HepG2 (cell line): Measurements from ENCODE around the gene PRKCB. TPM values are rescaled to one million over a fixed set of nuclear protein-coding genes. Genes with fewer than 3 reads are reported as not detected.

Experiments
- ATAC-seq: fragments of 200-7000 bp; cut with Tn5 transposase; 3 replicates; pipeline ENCODE4 v1.9.1; 2020; ENCODE audit warnings: mild to moderate bottlenecking, moderate library complexity
- BruUV-seq: library from RNA; stranded (reverse); fragments of 400-500 nt; replicated peaks from 2 replicates; lab custom pipeline; 2021; lab: Mats Ljungman, UMichigan
- CTCF ChIA-PET: fragments of 300-600 bp; formaldehyde crosslinking; extraction: SDS; loops from one replicate; lab custom pipeline; 2021; ENCODE audit warnings: low total read pairs, inconsistent platforms, low intra/inter-chr PET ratio; lab: Yijun Ruan, JAX
- POLR2A ChIA-PET: fragments of 350-600 bp; sonication (Branson Sonifier 250); formaldehyde crosslinking; loops from one replicate; lab custom pipeline; 2020; ENCODE audit warnings: antibody characterized with exemption, inconsistent platforms; lab: Yijun Ruan, JAX
- DNase-seq: peaks from one replicate; pipeline ENCODE4 v3.0.0-alpha.2; 2015; ENCODE audit warnings: low spot score
- FAIRE-seq: peaks from 3 replicates; lab custom pipeline; 2011; peaks lifted over from hg19 to GRCh38; lab: Jason Lieb, UNC
- H2AFZ ChIP-seq: one replicate; pipeline ENCODE4 v1.6.1; 2011; ENCODE audit warnings: low read length, inconsistent platforms
- H3K27ac ChIP-seq: fragments of 300-600 bp; 3 replicates; pipeline ENCODE4 v1.8.0; 2011; ENCODE audit warnings: mixed run types, mild to moderate bottlenecking, mixed read lengths, low read length, inconsistent platforms; ENCODE audit not compliant: insufficient read depth; ENCODE audit errors: extremely low read length
- H3K27me3 ChIP-seq, 2 experiments: fragments of 200-600 bp in 1 of 2; 2 replicates in 1 of 2; 3 replicates in 1 of 2; pipeline versions ENCODE4 v1.6.0 to v1.8.0; 2011; ENCODE audit warnings: low read length in 2 of 2, mild to moderate bottlenecking in 2 of 2, moderate library complexity in 2 of 2, inconsistent platforms in 1 of 2; ENCODE audit not compliant: insufficient read depth in 2 of 2, control insufficient read depth in 1 of 2
- H3K36me3 ChIP-seq, 2 experiments: fragments of 200-600 bp in 1 of 2; replicated peaks in 1 of 2; 2 replicates in 1 of 2; 3 replicates in 1 of 2; pipeline versions ENCODE4 v1.5.1 to v1.8.0; 2011; ENCODE audit warnings: low read length in 2 of 2, inconsistent platforms in 1 of 2; ENCODE audit not compliant: insufficient read depth in 2 of 2, control insufficient read depth in 1 of 2
- H3K4me1 ChIP-seq: 2 replicates; pipeline ENCODE4 v1.5.1; 2012; ENCODE audit warnings: low read length, inconsistent platforms; ENCODE audit not compliant: insufficient read depth
- H3K4me2 ChIP-seq: 2 replicates; pipeline ENCODE4 v1.6.0; 2011; ENCODE audit warnings: low read depth, low read length, inconsistent platforms
- H3K4me3 ChIP-seq, 3 experiments: fragments of 200-600 bp in 1 of 3; sonication (generic), shearing (Covaris generic) in 1 of 3; replicated peaks in 1 of 3; 2 replicates each; pipeline ENCODE4 v1.5.1; 2011 to 2016; ENCODE audit warnings: low read length in 3 of 3, inconsistent platforms in 2 of 3, low read depth in 2 of 3, mild to moderate bottlenecking in 2 of 3, control low read depth in 1 of 3, mixed read lengths in 1 of 3; ENCODE audit not compliant: insufficient read depth in 1 of 3
- H3K79me2 ChIP-seq: one replicate; pipeline ENCODE4 v1.6.1; 2011; ENCODE audit warnings: low read length, inconsistent platforms; ENCODE audit not compliant: insufficient read depth
- H3K9ac ChIP-seq: 2 replicates; pipeline ENCODE4 v1.6.0; 2011; ENCODE audit warnings: mild to moderate bottlenecking, low read depth, low read length, inconsistent platforms; ENCODE audit not compliant: insufficient read depth
- H3K9me3 ChIP-seq: 2 replicates; pipeline ENCODE4 v1.5.1; 2012; ENCODE audit warnings: mild to moderate bottlenecking, low read length
- H4K20me1 ChIP-seq: 2 replicates; pipeline ENCODE4 v1.6.0; 2011; ENCODE audit warnings: inconsistent platforms, mild to moderate bottlenecking, low read length, moderate library complexity; ENCODE audit not compliant: insufficient read depth
- CEBPB ChIP-seq: IDR thresholded peaks from 2 replicates; pipeline ENCODE4 v1.6.1; 2011; ENCODE audit warnings: low read depth, low read length, improper control_type of control experiment, borderline replicate concordance
- ELF1 ChIP-seq: sonication (generic); formaldehyde crosslinking; IDR thresholded peaks from 2 replicates; pipeline ENCODE4 v1.4.0; 2020; ENCODE audit warnings: missing genetic modification reagents
- ESRRA ChIP-seq: sonication (generic); formaldehyde crosslinking; IDR thresholded peaks from 2 replicates; pipeline ENCODE4 v1.5.1; 2020; ENCODE audit warnings: mild to moderate bottlenecking, low read depth, missing genetic modification reagents
- KLF6 ChIP-seq: IDR thresholded peaks from 2 replicates; pipeline ENCODE4 v1.8.0; 2016; ENCODE audit warnings: missing biosample characterization, missing genetic modification reagents
- THRA ChIP-seq: sonication (generic); formaldehyde crosslinking; IDR thresholded peaks from 2 replicates; pipeline ENCODE4 v1.4.0; 2020; ENCODE audit warnings: missing genetic modification reagents, borderline replicate concordance
- ZBTB37 ChIP-seq: sonication (generic); formaldehyde crosslinking; IDR thresholded peaks from 2 replicates; pipeline ENCODE4 v1.4.0; 2020; ENCODE audit warnings: mild to moderate bottlenecking, missing genetic modification reagents
- WGBS: methylation state at CpG from one replicate; pipeline ENCODE4 v1.1.6; 2017; ENCODE audit warnings: low lambda C conversion rate; 5-methylcytosine and 5-hydroxymethylcytosine counted together
- in situ Hi-C: cut with HindIII; loops from 2 replicates; pipeline ENCODE4 v1.10.0; 2017; ENCODE audit warnings: low pct_unique_long_range_greater_than_20kb; ENCODE audit not compliant: extremely low pct_ligation_motif_present
- intact Hi-C: fragments of 100-400 bp; cut with micrococcal nuclease; formaldehyde crosslinking; loops from one replicate; pipeline ENCODE4 v1.10.0; 2022; ENCODE audit not compliant: unreplicated experiment
- polyA plus RNA-seq, 8 experiments: library from polyadenylated mRNA; depleted of rRNA in 3 of 8; stranded (reverse) in 7 of 8; unstranded in 1 of 8; fragments of >200 nt; fragmentation: Illumina TruSeq in 4 of 8; extraction: Trizol in 4 of 8; gene quantifications; 2 replicates each; pipeline versions ENCODE4 v1.2.1 to v1.2.3, GENCODE V29; 2011 to 2016; ENCODE audit warnings: low read depth in 4 of 8, missing spikeins in 1 of 8, mixed read lengths in 1 of 8; ENCODE audit not compliant: insufficient read depth in 1 of 8
- total RNA-seq, 5 experiments: library from RNA; depleted of rRNA; stranded (reverse); fragments of >200 nt; fragmentation: Illumina TruSeq; extraction: Trizol; gene quantifications; 2 replicates each; pipeline ENCODE4 v1.2.3, GENCODE V29; 2016; ENCODE audit warnings: low read depth in 1 of 5

Gene PRKCB
- total and polyA plus RNA-seq, 2 of the 13 experiments (the other 11 are each of a cell fraction or from before 2014, with no cell fraction given): 0.01 TPM; not detected in 1

- no peak for TF ChIP-seq ZBTB37 (CRISPR knock-in tag)
- no peak for TF ChIP-seq KLF6 (CRISPR knock-in tag)
- TF ChIP-seq ELF1 (CRISPR knock-in tag): no peak
- no peak for TF ChIP-seq THRA (CRISPR knock-in tag)
- TF ChIP-seq, all 625 proteins: peak for 0
These were observed 128.4 kb downstream of the PRKCB start (continued) for GRCh38 chr16:23964136-23964535.

- no peak for DNase-seq
- intact Hi-C loops: no loop called here
- H3K9me3 ChIP-seq: no peaks in the 10 kb centered on the region
- TF ChIP-seq CEBPB (peak; percentile 63; the same call in 1 of the 2 replicates), ESRRA (no peak)
- BruUV-seq: no TSS peak
- in situ Hi-C loops: no loop called here
- H2AFZ ChIP-seq: no peak overlapping the region
- no peaks in the 10 kb centered on the region for H3K79me2 ChIP-seq
- ATAC-seq: no peak
- 18% methylated on average over 6 of the region's 6 CpGs for WGBS
- ChIA-PET POLR2A (no interaction called here), CTCF (no interaction called here)
- H3K27ac ChIP-seq: no peak overlapping the region
- no peaks in the 10 kb centered on the region for H4K20me1 ChIP-seq
- H3K36me3 ChIP-seq: no peaks in the 10 kb centered on the region
- peaks cover 0 to 22% of the 10 kb centered on the region in 2 experiments; a peak in 2 of 5 replicates for H3K27me3 ChIP-seq
- peaks cover 6% of the 10 kb centered on the region; the same call in 1 of the 2 replicates for H3K4me1 ChIP-seq
- H3K4me2 ChIP-seq: no peak overlapping the region
- no peak for FAIRE-seq
- H3K9ac ChIP-seq: no peak overlapping the region
- no peak overlapping the region for H3K4me3 ChIP-seq
These were observed 129.5 kb downstream of the PRKCB start for GRCh38 chr16:23965137-23965733.
